GM21723 (cell line): ENCODE measurements around the gene ATXN7.

Experiments
- ATAC-seq: cut with Tn5 transposase; IDR thresholded peaks from one replicate; pipeline ENCODE4 v1.9.1; 2021; ENCODE audit warnings: mild to moderate bottlenecking, moderate library complexity; ENCODE audit not compliant: unreplicated experiment

The ATXN7 gene, protein sequence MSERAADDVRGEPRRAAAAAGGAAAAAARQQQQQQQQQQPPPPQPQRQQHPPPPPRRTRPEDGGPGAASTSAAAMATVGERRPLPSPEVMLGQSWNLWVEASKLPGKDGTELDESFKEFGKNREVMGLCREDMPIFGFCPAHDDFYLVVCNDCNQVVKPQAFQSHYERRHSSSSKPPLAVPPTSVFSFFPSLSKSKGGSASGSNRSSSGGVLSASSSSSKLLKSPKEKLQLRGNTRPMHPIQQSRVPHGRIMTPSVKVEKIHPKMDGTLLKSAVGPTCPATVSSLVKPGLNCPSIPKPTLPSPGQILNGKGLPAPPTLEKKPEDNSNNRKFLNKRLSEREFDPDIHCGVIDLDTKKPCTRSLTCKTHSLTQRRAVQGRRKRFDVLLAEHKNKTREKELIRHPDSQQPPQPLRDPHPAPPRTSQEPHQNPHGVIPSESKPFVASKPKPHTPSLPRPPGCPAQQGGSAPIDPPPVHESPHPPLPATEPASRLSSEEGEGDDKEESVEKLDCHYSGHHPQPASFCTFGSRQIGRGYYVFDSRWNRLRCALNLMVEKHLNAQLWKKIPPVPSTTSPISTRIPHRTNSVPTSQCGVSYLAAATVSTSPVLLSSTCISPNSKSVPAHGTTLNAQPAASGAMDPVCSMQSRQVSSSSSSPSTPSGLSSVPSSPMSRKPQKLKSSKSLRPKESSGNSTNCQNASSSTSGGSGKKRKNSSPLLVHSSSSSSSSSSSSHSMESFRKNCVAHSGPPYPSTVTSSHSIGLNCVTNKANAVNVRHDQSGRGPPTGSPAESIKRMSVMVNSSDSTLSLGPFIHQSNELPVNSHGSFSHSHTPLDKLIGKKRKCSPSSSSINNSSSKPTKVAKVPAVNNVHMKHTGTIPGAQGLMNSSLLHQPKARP

DNA sequence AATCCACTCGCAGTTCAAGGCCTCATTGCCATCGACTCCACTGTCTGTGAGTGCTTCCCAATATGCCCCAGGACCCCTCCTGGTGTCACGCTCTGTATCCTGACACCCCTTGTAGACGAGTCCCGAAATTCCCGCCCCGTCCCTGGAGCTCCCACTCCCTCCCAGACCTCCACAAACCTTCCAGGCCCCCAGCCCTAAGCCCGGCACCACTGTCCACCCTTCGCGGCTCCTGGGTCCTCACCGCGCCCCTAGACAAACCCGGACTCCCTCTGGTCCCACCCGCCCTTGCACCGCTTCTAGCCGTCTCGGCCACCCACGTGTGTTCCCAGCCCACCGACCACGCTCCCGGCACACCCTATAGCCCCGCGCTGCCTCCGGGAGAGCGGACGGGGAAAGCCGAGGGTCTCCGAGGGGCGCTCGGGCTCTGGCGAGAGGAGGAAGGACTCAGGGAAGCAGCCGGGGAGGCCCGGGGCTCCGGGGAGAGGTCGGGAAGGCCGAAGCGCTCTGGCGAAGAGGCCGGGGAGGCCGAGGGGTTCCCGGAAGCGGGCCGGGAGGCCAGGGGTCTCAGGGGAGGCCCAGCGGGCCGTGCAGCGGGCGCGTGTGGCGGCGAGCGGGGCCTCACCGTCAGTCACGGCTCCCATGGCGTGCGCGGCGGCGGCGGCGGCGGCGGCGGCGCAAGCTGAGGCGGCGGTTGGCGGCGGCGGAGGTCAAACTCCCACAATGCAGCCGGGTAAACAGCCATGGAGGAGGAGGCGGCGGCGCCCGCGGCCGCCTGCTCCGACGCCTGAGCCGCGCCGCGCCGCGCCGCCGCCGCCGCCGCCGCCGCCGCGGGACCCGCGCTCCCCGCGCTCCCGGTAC, at the start of gene ATXN7, which contains the start of gene THOC7:
Gene ATXN7, plus strand, starts transcription at position 718 of the 858 bp plus-strand sequence. CDS start 48,732 bp downstream, outside the sequence.
Gene THOC7, minus strand, starts transcription at position 656 of the 858 bp plus-strand sequence. Its CDS starts 15 bp downstream, at position 641.
- ATAC-seq: peak; percentile 69

DNA sequence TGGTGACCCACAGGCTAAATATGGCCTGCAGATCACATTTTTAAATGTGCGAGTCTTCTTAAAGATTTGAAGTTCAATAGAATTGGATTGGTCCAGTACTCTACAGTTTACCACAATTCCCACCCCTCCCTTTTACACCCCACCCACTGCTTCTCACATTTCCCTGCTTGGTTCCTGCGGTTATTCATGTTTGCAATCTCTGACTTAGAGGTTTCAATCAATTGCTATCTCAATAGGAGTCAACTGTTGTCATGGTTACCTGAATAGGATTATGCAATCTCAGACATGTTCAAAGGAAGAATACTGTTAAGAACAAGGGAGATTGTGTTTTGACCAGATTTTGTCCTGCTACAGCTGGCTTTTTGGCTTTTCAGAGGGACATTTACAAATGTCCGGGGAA, 49.4 kb upstream of the ATXN7 start:
- ATAC-seq: no peak

DNA sequence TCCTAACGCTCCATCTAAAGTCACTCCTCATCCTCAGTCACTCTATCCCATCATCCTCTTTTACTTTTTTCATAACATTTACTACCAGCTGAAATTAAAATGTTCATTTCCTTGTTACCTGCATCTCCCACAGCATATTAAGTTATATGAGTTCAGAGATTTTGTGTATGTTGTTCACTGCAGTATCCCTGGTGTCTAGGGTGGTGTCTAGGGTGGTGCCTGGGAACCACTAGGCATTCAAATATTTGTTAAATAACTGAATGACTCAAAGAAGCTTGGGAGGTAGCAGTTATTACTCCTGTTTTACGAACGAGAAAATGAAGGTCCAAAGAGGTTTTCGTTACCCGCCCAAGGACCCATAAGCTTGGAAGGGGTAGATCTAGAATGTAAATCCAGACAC, 46.4 kb upstream of the ATXN7 start:
- no peak for ATAC-seq

- peak; percentile 78 for ATAC-seq
Measured at GRCh38 chr3:63818282-63819150, 45.2 kb upstream of the ATXN7 start.

DNA sequence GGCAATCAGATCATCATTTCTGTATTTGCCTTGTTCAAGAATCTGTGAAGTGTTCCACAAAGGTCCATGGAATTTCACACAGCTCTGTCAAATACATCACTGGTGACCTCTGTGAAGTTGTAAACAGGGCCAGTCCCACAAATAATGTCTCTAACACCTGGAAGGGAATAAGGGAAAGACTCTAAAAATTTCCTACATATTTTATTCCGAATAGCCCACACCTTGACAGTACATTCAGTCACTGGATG, 44.6 kb upstream of the ATXN7 start, which contains the start of gene C3orf49:
Gene C3orf49, plus strand, starts transcription at position 149 of the 248 bp plus-strand sequence. CDS start 173 bp downstream, outside the sequence.
- no peak for ATAC-seq

DNA sequence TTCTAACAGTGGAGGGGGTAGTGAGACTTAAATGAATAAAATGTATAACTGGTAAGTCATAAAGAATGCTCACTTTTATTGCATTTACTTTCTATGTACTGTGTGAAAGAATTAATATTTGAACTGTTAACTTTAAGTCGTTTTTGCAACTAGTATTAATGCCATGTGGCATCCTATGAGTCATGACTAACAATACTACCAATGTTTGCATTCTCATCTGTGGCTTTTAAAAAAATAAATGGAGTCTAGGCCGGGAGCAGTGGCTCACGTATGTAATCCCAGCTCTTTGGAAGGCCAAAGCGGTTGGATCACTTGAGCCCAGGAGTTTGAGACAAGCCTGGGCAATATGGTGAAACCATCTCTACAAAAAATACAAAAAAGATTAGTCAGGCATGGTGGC, 39.4 kb upstream of the ATXN7 start:
- ATAC-seq: no peak

GRCh38 chr3:63830526-63830925, 33.1 kb upstream of the ATXN7 start:
- ATAC-seq: no peak

- no peak for ATAC-seq
Measured at GRCh38 chr3:63832395-63832794, 31.3 kb upstream of the ATXN7 start.

DNA sequence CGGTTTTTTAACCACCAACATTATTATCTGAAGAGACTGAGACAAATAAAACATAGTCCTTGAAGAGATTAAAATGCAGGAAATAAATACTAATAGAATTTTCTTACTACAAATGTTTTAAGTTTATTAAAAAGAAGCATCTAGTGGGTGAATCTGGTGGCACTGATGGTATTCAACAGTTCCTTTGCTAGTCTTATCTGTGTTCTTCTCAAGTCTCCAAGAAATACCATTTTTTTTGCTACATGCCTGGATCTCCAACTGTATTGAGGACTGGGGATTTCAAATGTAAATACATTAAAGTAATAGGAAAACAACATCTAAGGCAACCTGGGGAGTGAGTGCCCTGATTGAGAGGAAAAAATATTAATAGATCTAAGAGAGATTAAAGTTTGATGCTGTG, 22.0 kb upstream of the ATXN7 start:
- ATAC-seq: no peak

- no peak for ATAC-seq
Measured at GRCh38 chr3:63842127-63842526, 21.5 kb upstream of the ATXN7 start.

- ATAC-seq: no peak
Measured at GRCh38 chr3:63845215-63845614, 18.5 kb upstream of the ATXN7 start.

- ATAC-seq: no peak
Measured at GRCh38 chr3:63847718-63848450, 15.8 kb upstream of the ATXN7 start.

DNA sequence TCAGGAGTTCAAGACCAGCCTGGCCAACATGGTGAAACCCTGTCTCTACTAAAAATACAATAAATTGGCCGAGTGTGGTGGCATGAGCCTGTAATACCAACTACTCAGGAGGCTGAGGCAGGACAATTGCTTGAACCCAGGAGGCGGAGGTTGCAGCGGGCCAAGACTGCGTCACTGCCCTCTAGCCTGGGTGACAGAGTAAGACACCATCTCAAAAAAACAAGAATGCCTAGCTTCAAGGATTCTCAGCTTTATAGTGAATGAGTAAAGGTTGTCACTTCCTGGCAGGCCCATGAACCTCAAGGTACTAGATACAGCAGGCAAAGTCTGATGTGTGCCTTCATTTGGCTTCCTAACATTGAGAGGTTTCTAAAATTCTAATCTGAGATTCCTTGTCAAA, 14.5 kb upstream of the ATXN7 start:
- ATAC-seq: no peak

DNA sequence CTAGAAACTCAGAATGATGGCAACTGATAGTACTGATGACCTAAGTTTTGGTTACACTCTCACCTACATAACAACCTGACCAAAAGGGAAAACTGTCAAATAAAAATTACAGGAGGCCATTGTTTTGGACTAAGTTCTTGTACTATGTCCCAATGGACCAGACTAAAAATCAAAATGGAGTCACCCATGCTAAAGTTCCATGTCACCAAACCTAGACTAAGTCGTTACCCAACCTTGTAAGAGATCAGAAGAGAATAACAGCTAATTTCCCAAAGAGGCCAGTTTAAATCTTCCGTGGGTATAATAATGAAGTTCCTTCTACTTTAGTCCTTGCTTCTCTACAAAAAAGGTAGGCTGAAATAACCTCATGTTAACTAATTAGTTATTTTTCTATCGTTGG, 12.4 kb upstream of the ATXN7 start:
- ATAC-seq: no peak

DNA sequence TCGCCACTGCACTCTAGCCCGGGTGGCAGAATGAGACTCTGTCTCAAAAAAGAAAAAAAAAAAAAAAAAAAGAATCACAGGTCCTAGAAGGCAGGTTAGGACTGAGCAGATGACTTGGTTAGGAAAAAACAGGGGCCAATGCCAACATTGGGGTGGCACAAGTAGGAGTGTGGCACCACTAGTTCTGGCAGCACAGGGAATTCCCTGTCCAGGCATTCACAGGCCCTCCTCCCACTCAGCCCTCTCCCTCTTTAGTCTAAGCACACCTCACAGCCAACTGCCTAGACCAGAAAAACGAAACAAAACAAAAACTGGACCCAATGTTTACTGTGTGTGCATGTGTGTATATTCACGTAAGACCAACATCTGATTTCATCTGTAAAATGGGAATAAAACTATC, 10.6 kb upstream of the ATXN7 start:
- no peak for ATAC-seq

DNA sequence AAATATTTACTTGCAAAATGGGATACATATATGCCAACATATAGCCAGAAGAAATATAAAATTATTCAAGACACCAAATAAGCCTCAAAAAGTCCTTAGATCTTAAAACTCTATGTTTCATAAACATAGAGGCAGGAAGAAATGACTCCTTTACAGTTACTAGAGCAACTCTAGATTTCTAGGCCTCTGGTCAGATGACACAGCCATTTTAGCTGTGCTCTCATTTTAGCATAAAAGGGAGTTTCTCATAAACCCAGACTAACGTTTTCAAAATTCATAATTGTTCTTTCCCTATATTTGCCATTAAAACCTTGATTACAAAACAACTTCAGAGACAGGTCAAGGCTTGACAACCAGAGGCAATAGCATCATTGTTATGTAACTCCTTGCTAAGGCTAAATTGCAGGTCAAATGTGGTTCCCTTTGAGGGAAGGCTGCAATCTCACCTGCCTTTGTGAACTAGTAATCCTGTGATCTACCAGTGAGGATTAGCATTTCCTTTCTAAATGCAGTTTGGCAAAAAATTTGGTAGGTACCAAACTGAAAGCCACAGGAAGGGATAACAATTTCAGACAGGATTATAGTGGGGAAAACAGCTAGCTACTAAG, 8.2 kb upstream of the ATXN7 start:
- no peak for ATAC-seq

GRCh38 chr3:63857311-63857710, 6.4 kb upstream of the ATXN7 start:
- no peak for ATAC-seq

GRCh38 chr3:63860776-63861175, 2.9 kb upstream of the ATXN7 start:
- ATAC-seq: no peak

DNA sequence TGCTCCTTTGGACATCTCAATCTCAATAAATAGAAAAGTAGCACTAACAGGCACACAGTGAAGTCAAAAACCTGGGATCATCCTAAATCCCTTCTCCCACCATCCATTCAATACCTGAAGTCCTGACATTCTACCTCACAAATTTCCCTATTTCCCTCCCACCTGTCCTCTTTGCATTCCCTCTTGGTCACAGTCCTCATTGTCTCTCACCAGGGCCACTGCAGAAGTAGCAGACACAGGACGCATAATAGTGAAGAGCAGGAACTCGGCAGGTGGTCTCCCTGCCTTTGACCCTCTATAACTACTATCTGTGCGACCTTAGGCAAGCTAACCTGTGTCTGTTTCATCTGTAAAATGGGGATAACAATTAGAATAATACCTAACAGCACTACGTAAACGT, 2.4 kb upstream of the ATXN7 start:
- no peak for ATAC-seq
